A673 (cell line): Measurements from ENCODE around the gene RAB4A.

Experiments
- CTCF ChIP-seq: fragments of 300-800, 200-600 bp; sonication (generic); conservative IDR thresholded peaks from 2 replicates; pipeline ENCODE4 v1.5.1; 2017; ENCODE audit warnings: low read depth, mild to moderate bottlenecking, antibody characterized with exemption, low read length, moderate library complexity, mixed read lengths
- EZH2 ChIP-seq: fragments of 200-600 bp; sonication (generic); IDR thresholded peaks from 2 replicates; pipeline ENCODE4 v1.6.1; 2017; ENCODE audit warnings: borderline replicate concordance, low read depth, mild to moderate bottlenecking, mixed read lengths, antibody characterized with exemption, low read length; ENCODE audit not compliant: poor library complexity, severe bottlenecking

- TF ChIP-seq CTCF (no peak), EZH2 (no peak)
Measured at GRCh38 chr1:229251185-229251584, 19.7 kb upstream of the RAB4A start.
